NCI-H345 treated with DMSO at 0.1 percent for 48 hours (cell line): ENCODE measurements around the gene SYK.

Source experiments
- DNase-seq: peaks from one replicate; lab custom pipeline; 2025; ENCODE audit not compliant: unreplicated experiment; lab: John Stamatoyannopoulos, UW

SYK gene

GRCh38 chr9:90940280-90940679 lies 138.7 kb downstream of the SYK start:
- DNase-seq, result no peak

- DNase-seq, result no peak
Measured at GRCh38 chr9:90941661-90942060, 140.0 kb downstream of the SYK start.

GRCh38 chr9:90942555-90942954 lies 140.9 kb downstream of the SYK start:
- no peak for DNase-seq

GRCh38 chr9:90943341-90943740 lies 141.7 kb downstream of the SYK start:
- DNase-seq, result no peak

- DNase-seq, result no peak
Measured at GRCh38 chr9:90945336-90945735, 143.7 kb downstream of the SYK start.

GRCh38 chr9:90946982-90947381 lies 145.4 kb downstream of the SYK start:
- DNase-seq, result no peak
